Tibial nerve (tissue), 4 donors: ENCODE results near the gene C12orf57. TPM values are rescaled to one million over a fixed set of nuclear protein-coding genes. Genes with fewer than 3 reads are reported as not detected.
"Not testable (repeated sequence)": the region's sequence is repeated elsewhere in the genome, so short reads cannot be mapped to it uniquely, and the experiment has no call there.

Source experiments
- DNase-seq, 2 donors: peaks; one replicate each; pipeline ENCODE4 v3.0.0-alpha.2; 2019; ENCODE audit warnings: low spot score in 2 of 2
- H3K27ac ChIP-seq, 4 donors: fragments of 200-600 bp; sonication (generic) in 3 of 4; one replicate each; pipeline ENCODE4 v1.5.1; 2017 to 2019; ENCODE audit warnings: mild to moderate bottlenecking in 1 of 4
- H3K27me3 ChIP-seq, 2 donors: fragments of 200-600 bp; sonication (generic) in 1 of 2; one replicate each; pipeline versions ENCODE4 v1.5.1 to v1.6.0; 2017 to 2019
- H3K36me3 ChIP-seq, 3 donors: fragments of 200-600 bp; sonication (generic); one replicate each; pipeline ENCODE4 v1.5.1; 2018 to 2019
- H3K4me1 ChIP-seq, 4 donors: fragments of 200-600 bp; sonication (generic) in 3 of 4; one replicate each; pipeline ENCODE4 v1.5.1; 2017 to 2019
- H3K4me3 ChIP-seq, 4 donors: fragments of 200-600 bp; sonication (generic) in 3 of 4; one replicate each; pipeline ENCODE4 v1.5.1; 2017 to 2019; ENCODE audit warnings: mild to moderate bottlenecking in 1 of 4, moderate library complexity in 1 of 4
- H3K9me3 ChIP-seq, 4 donors: fragments of 200-600 bp; sonication (generic) in 3 of 4; one replicate each; pipeline ENCODE4 v1.5.1; 2017 to 2019
- EP300 ChIP-seq, 2 donors: sonication (generic); formaldehyde crosslinking; IDR thresholded peaks; one replicate each; pipeline ENCODE4 v1.6.1; 2017; ENCODE audit warnings: antibody characterized with exemption in 2 of 2, mild to moderate bottlenecking in 1 of 2
- POLR2A ChIP-seq, 2 donors: fragments of 450-650 bp; IDR thresholded peaks; one replicate each; pipeline ENCODE4 v1.6.1; 2017; ENCODE audit warnings: antibody characterized with exemption in 2 of 2, mild to moderate bottlenecking in 2 of 2, moderate library complexity in 2 of 2
- WGBS, 2 donors: methylation state at CpG; one replicate each; pipeline ENCODE4 v1.1.5; 2018; 5-methylcytosine and 5-hydroxymethylcytosine counted together
- total RNA-seq, 4 donors: library from RNA; depleted of rRNA; stranded (reverse); fragments of >200 nt; gene quantifications; one replicate each; pipeline ENCODE4 v1.1.0, GENCODE V29; 2016
- TF ChIP-seq, protein P1 (sequence below), 5 experiments: fragments of 200-600 bp in 3 of 5; fragments of 450-650 bp in 2 of 5; sonication (generic) in 3 of 5; IDR thresholded peaks; one replicate each; pipeline ENCODE4 v1.5.1; 2016 to 2019; ENCODE audit warnings: antibody characterized with exemption in 5 of 5, mild to moderate bottlenecking in 3 of 5, moderate library complexity in 2 of 5

Gene C12orf57
- total RNA-seq, 4 donors from 2014 or later: 569 to 764 (median 665) TPM

DNA sequence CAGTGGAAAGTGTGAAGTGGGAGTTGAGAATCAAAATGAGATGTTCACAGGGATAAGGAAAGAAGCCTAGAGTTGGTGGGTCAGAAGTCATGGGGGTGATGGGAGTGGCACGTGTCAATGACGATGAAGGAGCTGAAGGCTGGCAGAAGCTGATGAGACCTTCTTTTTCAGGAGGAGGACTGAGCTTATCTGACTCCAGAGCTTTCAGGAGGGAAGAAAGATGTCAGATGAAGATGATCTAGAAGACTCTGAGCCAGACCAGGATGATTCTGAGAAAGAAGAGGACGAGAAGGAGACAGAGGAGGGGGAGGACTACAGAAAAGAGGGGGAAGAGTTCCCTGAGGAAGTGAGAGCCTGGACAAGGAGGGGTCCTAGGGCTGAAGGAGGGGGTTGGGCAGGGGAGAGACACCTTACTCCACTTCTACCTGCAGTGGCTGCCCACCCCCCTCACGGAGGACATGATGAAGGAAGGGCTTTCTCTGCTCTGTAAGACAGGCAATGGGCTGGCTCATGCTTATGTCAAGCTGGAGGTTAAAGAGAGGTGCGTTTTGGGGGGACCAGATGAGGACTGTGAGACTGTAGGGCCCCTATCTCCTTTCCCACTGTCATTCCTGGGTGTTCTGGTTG is 38.3 kb upstream of the C12orf57 start:
- Histone ChIP-seq H3K27me3 (no peaks in the 10 kb centered on the region), H3K9me3 (no peaks in the 10 kb centered on the region), H3K27ac (peak overlapping the region; percentile 68 to 95 (median 79)), H3K4me1 (peaks cover 0 to 15% (median 9%) of the 10 kb centered on the region in 4 donors), H3K4me3 (peak overlapping the region in 3 of 4 donors; percentile 55 to 79 (median 60)), H3K36me3 (peaks cover 0 to 21% (median 5%) of the 10 kb centered on the region in 3 donors)
- 56 to 58% methylated on average over 5 of the region's 5 CpGs for WGBS, 2 donors
- no peak for DNase-seq
- no peak for TF ChIP-seq POLR2A (IDR thresholded peaks at IDR 0.05)
- TF ChIP-seq EP300 (IDR thresholded peaks at IDR 0.05): no peak
- TF ChIP-seq, protein P1, sequence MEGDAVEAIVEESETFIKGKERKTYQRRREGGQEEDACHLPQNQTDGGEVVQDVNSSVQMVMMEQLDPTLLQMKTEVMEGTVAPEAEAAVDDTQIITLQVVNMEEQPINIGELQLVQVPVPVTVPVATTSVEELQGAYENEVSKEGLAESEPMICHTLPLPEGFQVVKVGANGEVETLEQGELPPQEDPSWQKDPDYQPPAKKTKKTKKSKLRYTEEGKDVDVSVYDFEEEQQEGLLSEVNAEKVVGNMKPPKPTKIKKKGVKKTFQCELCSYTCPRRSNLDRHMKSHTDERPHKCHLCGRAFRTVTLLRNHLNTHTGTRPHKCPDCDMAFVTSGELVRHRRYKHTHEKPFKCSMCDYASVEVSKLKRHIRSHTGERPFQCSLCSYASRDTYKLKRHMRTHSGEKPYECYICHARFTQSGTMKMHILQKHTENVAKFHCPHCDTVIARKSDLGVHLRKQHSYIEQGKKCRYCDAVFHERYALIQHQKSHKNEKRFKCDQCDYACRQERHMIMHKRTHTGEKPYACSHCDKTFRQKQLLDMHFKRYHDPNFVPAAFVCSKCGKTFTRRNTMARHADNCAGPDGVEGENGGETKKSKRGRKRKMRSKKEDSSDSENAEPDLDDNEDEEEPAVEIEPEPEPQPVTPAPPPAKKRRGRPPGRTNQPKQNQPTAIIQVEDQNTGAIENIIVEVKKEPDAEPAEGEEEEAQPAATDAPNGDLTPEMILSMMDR (IDR thresholded peaks at IDR 0.05): no peak

DNA sequence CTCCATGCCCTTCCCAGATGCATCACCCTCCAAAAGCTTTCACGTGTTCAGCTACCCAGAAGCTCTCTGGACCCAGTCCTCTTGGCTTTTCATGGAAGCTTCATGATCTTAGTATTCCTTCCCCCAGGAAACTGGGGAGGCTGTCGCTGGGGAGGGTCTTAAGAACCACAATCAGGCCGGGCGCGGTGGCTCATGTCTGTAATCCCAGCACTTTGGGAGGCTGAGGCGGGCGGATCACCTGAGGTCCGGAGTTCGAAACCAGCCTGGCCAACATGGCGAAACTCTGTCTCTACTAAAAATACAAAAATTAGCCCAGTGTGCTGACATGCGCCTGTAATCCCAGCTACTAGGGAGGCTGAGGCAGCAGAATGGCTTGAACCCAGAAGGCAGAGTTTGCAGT is 35.7 kb upstream of the C12orf57 start:
- H3K27me3 ChIP-seq, H3K9me3 ChIP-seq, DNase-seq, H3K4me3 ChIP-seq, H3K27ac ChIP-seq: not testable (repeated sequence)
- Histone ChIP-seq H3K36me3 (peaks cover 0 to 21% (median 5%) of the 10 kb centered on the region in 3 donors), H3K4me1 (peaks cover 0 to 15% (median 9%) of the 10 kb centered on the region in 4 donors)
- WGBS, 2 donors: 97 to 98% methylated on average over 11 of the region's 11 CpGs

DNA sequence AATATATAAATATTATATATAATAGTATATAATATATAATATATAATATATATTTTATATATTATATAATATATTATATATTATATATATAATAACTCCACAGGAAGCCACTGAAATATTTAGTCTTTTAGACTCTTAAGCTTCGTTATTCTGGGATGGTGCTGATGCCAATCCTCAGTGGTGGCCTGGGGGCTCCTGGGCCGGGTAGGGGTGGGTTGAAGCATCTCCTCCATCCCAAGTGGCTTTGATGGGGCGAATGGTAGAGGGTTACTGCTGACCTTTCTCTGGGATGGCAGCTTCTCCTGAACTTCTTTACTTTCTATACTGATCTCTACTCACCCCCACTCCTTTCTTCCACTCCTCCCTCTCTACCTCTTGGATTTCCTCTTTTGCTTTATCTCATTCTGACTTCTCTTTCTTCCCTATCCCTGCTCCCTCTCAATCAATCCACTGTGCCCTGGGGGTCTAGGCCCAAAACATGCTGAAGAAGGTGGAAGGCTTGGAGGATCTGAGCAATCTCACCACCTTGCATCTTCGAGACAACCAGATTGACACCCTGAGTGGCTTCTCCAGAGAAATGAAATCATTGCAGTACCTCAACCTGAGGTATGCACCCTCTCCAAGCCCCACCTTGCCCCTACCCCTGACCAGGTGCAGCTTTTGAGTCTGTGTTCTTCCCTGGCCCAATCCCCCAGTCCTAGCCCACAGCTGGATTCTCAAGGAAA is 34.2 kb upstream of the C12orf57 start:
- Histone ChIP-seq H3K4me3 (no peak overlapping the region), H3K27ac (no peak overlapping the region), H3K27me3 (no peaks in the 10 kb centered on the region), H3K9me3 (no peaks in the 10 kb centered on the region), H3K36me3 (peaks cover 0 to 21% (median 5%) of the 10 kb centered on the region in 3 donors), H3K4me1 (peaks cover 0 to 17% (median 9%) of the 10 kb centered on the region in 4 donors)
- no peak for DNase-seq
- no peak for TF ChIP-seq POLR2A (IDR thresholded peaks at IDR 0.05)
- TF ChIP-seq, protein P1 (IDR thresholded peaks at IDR 0.05): no peak
- no peak for TF ChIP-seq EP300 (IDR thresholded peaks at IDR 0.05)
- WGBS, 2 donors: 81 to 85% methylated on average over 4 of the region's 4 CpGs

DNA sequence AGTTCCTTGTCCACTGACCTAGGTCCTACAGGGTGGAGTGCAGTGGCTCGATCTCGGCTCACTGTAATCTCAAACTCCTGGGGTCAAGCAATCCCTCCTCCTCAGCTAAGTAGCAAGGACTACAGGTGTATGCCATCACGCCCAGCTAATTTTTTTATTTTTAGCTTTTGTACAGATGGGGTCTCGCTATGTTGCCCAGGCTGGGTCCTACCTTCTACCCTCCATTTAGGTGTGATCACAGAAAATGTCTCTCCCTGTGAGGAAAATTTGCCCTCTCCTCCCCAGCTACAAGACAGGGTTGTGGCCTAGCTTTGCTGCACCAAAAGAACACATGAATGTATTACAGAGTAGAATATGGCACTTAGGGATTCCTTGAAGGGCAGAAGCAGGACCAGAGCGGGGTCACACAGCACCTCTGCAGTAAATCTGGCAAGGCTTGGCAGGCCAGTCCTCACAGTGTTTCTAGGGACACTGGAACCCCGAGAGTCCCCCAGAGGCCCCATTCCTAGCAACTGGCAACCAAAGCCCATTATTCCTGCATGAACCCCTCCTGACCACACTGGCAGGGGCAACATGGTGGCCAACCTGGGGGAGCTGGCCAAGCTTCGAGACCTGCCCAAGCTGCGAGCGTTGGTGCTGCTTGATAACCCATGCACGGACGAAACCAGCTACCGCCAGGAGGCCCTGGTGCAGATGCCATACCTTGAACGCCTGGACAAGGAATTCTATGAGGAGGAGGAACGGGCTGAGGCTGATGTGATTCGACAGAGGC is 31.5 kb upstream of the C12orf57 start:
- TF ChIP-seq POLR2A (IDR thresholded peaks at IDR 0.05) (no peak), EP300 (IDR thresholded peaks at IDR 0.05) (no peak)
- TF ChIP-seq, protein P1 (IDR thresholded peaks at IDR 0.05): no peak
- Histone ChIP-seq H3K36me3 (peaks cover 0 to 21% (median 0%) of the 10 kb centered on the region in 3 donors), H3K27me3 (no peaks in the 10 kb centered on the region), H3K4me3 (no peak overlapping the region), H3K27ac (no peak overlapping the region), H3K9me3 (no peaks in the 10 kb centered on the region), H3K4me1 (peaks cover 0 to 28% (median 11%) of the 10 kb centered on the region in 4 donors)
- DNase-seq: no peak
- WGBS, 2 donors: 87 to 89% methylated on average over 11 to 15 of the region's 15 CpGs

DNA sequence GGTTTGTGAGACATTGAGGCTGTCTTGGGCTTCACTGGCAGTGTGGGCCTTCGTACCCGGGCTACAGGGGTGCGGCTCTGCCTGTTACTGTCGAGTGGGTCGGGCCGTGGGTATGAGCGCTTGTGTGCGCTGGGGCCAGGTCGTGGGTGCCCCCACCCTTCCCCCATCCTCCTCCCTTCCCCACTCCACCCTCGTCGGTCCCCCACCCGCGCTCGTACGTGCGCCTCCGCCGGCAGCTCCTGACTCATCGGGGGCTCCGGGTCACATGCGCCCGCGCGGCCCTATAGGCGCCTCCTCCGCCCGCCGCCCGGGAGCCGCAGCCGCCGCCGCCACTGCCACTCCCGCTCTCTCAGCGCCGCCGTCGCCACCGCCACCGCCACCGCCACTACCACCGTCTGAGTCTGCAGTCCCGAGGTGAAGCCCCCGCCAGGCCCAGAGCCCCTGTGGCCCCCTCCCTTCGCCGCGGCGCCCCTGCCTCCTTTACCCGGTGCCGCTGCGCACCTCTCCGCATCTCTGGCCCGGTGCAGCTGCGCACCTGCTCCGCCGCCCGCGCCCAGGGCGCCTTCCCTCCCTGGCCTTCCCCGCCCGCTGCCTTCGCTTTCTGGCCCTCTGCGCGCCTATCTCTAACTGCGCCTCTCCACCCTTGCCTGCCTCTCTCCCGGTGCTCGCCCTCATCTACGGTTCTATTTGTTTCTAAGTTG is 29.4 kb upstream of the C12orf57 start, which contains the start of gene ENO2:
TSS of gene ENO2 (plus strand) at position 335 of the 701 bp plus-strand sequence. CDS start 1,253 bp downstream, outside the sequence.
- Histone ChIP-seq H3K36me3 (peaks cover 0 to 32% (median 0%) of the 10 kb centered on the region in 3 donors), H3K27me3 (no peaks in the 10 kb centered on the region), H3K4me3 (peak within 1 kb of the TSS; percentile 48 to 74 (median 74)), H3K27ac (peak within 1 kb of the TSS; percentile 77 to 94 (median 84)), H3K4me1 (peaks cover 0 to 28% (median 11%) of the 10 kb centered on the region in 4 donors), H3K9me3 (no peaks in the 10 kb centered on the region)
- 1% methylated on average over 23 to 53 of the region's 68 CpGs for WGBS, 2 donors
- peak; percentile 25 to 39 for TF ChIP-seq POLR2A (IDR thresholded peaks at IDR 0.05)
- TF ChIP-seq EP300 (IDR thresholded peaks at IDR 0.05): peak in 1 of 2 donors; percentile 27
- TF ChIP-seq, protein P1 (IDR thresholded peaks at IDR 0.05): no peak
- DNase-seq: peak; percentile 57 to 59
